ENCODE measurements around the gene SNAPC4. TPM values are rescaled to one million over a fixed set of nuclear protein-coding genes. Genes with fewer than 3 reads are reported as not detected.

SNAPC4 gene
- total and polyA plus RNA-seq, 12 donors: 3.0 to 8.3 (median 4.7) TPM

GRCh38 chr9:136444102-136444501, 44.1 kb upstream of the SNAPC4 start:
- TF ChIP-seq CTCF (IDR thresholded peaks at IDR 0.05): no peak
- Histone ChIP-seq H3K36me3 (peaks cover 3 to 89% (median 54%) of the 10 kb centered on the region in 9 donors), H3K4me3 (no peak overlapping the region), H3K9me3 (no peaks in the 10 kb centered on the region), H3K4me1 (peaks cover 0 to 12% (median 7%) of the 10 kb centered on the region in 9 donors), H3K27ac (no peak overlapping the region), H3K27me3 (no peaks in the 10 kb centered on the region)
- ATAC-seq (no peak), DNase-seq (no peak)
- WGBS, 2 donors: 93 to 96% methylated on average over 20 of the region's 20 CpGs
- intact Hi-C loops (cut with DNase I): no loop called here

- no peaks in the 10 kb centered on the region for H3K9me3 ChIP-seq
- H3K27me3 ChIP-seq: no peaks in the 10 kb centered on the region
- WGBS, 2 donors: 94 to 96% methylated on average over 7 of the region's 7 CpGs
- intact Hi-C loops (cut with DNase I): no loop called here
- DNase-seq: no peak
- no peak overlapping the region for H3K4me3 ChIP-seq
- peaks cover 3 to 85% (median 50%) of the 10 kb centered on the region in 9 donors for H3K36me3 ChIP-seq
- peaks cover 0 to 17% (median 10%) of the 10 kb centered on the region in 9 donors for H3K4me1 ChIP-seq
- no peak overlapping the region for H3K27ac ChIP-seq
- no peak for TF ChIP-seq CTCF (IDR thresholded peaks at IDR 0.05)
- no peak for ATAC-seq
These were observed 43.7 kb upstream of the SNAPC4 start for GRCh38 chr9:136443687-136444086.

GRCh38 chr9:136443087-136443486, 43.1 kb upstream of the SNAPC4 start:
- DNase-seq (no peak), ATAC-seq (no peak)
- Histone ChIP-seq H3K27ac (no peak overlapping the region), H3K27me3 (no peaks in the 10 kb centered on the region), H3K4me1 (peaks cover under 1 to 23% (median 16%) of the 10 kb centered on the region in 9 donors), H3K4me3 (no peak overlapping the region), H3K36me3 (peaks cover 3 to 83% (median 49%) of the 10 kb centered on the region in 9 donors), H3K9me3 (no peaks in the 10 kb centered on the region)
- WGBS, 2 donors: 95% methylated on average over 15 of the region's 15 CpGs
- no peak for TF ChIP-seq CTCF (IDR thresholded peaks at IDR 0.05)
- intact Hi-C loops (cut with DNase I): no loop called here

GRCh38 chr9:136442265-136442664, 42.3 kb upstream of the SNAPC4 start:
- intact Hi-C loops (cut with DNase I): no loop called here
- ATAC-seq (no peak), DNase-seq (no peak)
- Histone ChIP-seq H3K27me3 (no peaks in the 10 kb centered on the region), H3K4me3 (no peak overlapping the region), H3K27ac (no peak overlapping the region), H3K36me3 (peaks cover 3 to 74% (median 41%) of the 10 kb centered on the region in 9 donors), H3K4me1 (peaks cover 9 to 31% (median 25%) of the 10 kb centered on the region in 9 donors), H3K9me3 (no peaks in the 10 kb centered on the region)
- WGBS, 2 donors: 77 to 78% methylated on average over 5 of the region's 5 CpGs
- TF ChIP-seq CTCF (IDR thresholded peaks at IDR 0.05): no peak

Data from heart right ventricle (tissue), 16 donors.